ENCODE data around the gene CPNE4.
A peak's percentile ranks its signal among the peaks of the same experiment; 100 is the strongest.
"Not testable (repeated sequence)": the region's sequence is repeated elsewhere in the genome, so short reads cannot be mapped to it uniquely, and the experiment has no call there.

CPNE4 gene

DNA sequence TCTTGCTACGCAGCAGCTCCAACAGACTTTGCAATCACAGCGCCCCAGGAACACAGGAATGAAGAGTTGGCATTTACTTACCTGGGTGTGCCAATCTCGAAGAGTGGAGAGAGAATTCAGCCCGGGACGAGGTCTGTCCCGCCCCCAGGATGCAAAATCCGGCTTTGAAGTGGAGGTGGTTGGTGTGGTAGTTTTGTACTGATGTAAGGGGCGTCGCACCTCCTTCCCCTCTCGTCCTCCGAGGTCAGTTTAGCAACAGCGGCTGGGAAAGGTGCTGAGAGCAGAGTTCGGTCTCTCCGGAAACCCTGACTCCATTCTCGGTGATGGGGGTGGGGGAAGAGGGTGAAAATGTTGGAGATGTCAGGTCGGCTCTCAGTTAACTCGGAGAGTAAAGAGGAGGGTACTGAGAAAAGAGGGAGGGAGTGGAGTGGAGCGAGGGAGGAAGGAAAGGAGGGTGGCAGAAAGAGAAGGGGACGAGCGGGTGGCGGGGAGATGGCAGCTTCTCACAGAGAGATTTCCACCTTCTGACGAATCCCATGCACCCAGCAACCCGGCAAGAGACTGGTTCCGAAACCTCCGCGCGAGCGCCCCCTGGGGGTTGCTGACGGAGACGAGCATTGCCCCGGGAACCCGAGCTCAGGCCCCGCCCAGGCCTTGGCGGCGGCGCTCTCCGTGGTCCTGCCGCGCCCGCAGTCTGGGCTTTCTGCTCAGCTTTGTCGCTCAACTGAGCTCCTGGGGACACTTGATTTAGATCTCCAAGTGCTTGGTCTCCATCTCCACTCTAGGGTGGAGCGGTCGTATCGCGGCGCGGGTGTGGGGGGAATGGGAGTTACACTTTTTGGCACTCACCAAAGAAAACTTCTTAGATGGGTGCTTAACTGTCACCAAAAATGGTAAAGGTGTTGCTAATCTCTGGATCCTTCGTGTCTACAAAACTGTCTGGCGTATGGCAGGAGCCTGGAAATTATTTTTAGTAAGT lies at the start of gene CPNE4:
CPNE4 (minus strand) TSS at position 529 of the 979 bp plus-strand sequence.
- DNase-seq: peak; percentile 86 to 92

DNA sequence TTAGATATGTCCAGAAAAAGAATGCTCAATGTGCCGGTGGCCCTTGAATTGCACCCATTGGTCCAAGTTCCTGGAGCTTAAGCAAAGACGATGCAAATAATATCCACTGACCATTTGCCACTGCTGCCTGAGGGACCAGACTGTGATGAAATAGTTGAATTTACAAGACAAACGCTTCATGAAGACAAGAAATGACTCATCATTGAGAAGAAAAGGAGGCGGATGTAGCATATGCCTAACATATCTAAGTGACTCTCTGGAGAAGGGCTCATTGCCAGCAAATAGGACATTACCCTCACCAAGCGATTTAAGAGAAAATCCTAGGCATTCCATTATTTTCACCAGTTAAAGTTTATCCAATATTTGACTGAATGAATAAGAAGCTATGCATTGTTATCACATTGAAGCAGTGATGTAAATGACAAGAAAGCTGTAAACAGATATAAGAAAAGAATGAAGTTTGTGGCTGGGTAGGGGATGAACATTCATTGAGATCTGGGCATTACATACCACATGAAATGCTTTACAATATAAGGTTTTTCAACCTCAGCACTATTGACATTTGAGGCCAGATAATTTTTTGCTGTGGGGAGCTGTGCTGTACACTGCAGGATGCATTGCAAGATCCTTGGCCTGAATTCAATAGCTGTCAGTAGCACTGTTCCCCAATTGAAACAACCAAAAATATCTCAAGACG lies 48.9 kb upstream of the CPNE4 start:
- no peak for DNase-seq

DNA sequence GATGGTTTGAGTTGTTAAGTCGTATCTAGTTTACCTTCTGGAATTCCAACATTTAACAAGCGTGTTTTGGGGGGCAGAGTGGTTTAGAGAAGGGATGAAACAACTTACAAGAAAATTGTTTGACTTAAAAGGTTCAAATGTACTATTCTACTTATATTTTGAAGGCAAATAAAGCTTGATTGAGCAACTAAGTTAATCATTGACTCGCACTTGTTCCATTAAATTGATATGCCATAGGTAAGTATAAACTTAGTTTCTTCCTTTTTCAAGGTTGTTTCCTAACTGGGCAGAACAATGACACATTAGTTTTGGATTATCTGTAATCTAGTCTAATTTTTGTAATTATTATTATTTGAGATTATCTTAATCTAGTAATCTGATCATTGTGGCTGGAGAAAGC lies 48.3 kb upstream of the CPNE4 start:
- DNase-seq: no peak

DNA sequence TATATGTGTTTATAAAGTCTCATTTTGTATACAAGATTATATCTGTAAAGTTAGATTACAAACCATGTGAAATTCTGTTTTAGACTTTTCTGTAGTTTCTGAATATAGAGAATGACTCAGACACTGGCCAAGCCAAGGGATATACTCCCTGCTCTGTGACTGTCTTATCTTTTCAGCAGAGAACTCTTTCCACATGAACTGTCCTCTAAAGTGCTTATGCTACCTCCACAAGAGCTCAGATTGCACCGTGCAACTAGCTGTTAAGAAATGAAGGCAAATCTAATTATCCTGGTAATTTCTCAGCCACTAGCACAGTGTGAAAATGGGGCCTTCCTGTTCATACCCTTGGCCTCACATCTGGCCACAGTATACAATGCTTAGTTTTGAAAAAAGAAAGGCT lies 44.3 kb upstream of the CPNE4 start:
- DNase-seq: no peak

DNA sequence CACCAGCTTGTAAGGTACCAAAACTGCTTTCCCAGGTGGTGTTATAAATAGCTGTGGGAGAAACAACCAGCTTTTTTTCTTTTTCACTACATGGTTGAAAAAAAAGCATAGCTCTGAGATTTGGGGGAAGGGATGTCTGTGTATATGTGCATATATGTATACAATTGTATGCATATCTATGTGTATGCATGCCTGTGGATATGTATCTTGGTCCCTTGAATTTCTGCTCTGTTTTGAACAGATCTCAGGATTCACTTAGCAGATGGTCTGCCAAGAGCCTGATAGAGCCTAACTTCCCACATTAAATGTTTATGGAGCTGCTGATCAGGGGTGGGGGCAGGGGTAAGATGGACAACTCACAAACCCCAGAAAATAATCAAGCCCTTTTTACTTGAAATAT lies 39.0 kb upstream of the CPNE4 start:
- peak in 1 of 2 experiments; percentile 2 for DNase-seq

DNA sequence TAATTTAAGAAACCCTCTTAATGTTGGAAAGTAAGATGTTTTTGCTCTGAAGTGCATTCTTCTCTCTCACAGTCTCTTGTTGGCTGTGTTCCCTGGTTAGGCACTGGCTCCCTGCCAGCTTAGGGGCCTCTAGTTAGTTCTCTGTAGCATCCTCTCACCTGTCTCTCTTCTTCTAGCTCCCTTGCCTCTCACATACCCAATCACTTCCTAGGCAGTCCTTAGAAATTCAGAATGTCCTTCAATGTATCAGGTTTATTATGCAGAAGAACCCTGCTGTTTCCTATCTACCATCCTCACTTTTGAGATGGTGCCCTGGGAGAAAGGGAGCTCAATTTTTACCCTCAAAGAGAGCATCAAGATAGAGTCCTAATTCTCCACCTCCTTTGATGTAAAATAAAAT lies 36.2 kb upstream of the CPNE4 start:
- no peak for DNase-seq

DNA sequence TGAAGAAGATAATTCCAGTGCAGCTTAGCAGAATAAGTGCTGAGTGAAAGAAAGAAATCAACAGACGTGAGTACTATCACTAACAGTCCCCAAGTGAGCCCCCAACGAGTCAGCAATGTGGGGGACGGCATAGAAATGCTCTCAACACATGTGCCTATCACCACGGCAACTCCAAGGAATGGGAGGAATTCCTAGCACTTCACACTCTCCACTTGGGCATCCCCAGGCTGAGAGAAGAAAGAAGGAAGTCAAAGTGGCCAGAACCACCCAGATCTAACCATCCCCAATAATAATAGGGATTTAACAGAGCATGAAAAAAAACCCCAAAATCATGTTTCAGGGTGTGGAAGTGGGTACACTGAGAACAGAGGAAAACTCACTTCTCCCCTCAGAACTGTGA lies 29.3 kb upstream of the CPNE4 start:
- no peak for DNase-seq

DNA sequence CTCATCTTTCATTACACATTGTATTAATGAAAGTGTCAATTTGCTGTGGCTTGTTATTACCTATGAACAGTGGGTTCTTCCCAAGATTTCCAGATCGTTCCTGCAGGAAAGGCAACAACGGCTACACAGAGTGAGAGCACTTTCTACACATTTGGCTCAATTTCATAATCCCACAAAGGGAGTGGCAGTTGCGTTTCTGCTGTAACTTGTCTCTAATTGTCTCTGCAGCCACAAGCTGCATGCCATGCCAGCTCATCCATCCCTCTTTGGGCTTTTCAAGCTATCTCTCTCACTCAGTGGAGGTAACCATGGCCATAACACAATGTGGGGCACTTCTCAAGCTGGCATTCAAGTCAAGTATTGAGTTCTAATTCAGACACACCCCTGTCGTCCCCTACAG lies 27.7 kb upstream of the CPNE4 start:
- no peak for DNase-seq

DNA sequence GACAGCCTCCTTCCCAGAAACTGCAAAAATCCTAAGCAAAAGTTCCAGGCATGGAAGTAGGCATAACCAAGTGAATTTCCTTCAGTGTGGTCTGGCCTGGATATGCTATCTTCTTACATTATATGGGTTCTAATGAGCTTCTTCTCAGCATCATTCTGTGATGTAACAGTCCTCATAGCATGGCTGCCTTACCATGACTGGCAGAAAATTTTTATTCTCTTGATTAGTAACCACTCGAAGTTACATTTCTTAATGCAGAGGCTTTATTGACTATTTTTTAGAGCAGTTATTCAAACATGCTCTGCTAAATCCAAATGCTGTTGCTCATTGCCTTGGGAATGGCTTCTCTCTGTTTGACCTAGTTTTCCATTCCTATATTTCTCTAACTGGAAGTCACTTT lies 21.1 kb upstream of the CPNE4 start:
- no peak for DNase-seq

DNA sequence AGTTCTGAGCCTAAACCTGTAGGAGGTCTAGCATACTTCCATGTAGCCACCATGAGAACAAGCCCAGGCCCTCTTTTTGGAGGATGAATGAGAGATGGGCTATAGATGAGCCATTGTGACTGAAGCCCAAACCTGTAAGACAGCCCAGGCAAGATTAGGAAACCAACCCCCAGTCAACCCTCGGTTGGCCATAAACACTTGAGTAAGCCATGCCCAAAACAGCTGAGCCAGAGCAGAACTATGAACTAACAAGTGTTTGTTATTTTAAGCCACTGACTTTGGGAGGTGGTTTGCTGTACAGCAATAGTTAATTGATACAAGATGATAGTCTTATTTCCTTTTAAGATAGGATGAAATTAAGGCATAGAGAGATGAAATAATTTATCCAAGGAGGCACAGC lies 12.4 kb upstream of the CPNE4 start:
- DNase-seq: no peak

DNA sequence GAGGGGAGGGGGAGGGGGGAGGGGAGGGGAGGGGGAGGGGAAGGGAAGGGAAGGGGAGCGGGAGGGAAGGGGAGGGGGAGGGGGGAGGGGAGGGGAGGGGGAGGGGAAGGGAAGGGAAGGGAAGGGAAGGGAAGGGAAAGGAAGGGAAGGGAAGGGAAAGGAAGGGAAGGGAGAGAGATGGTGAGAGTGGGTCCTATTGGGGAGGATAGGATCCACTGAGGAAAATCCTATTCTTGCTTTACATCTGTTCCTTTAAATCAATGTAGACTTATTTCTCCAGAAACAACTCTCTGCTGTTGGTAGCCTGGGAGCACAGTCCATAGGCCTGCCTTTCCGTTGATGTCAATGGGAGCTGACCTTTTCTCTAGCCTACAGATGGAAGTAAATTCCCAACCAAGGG lies 10.1 kb upstream of the CPNE4 start:
- DNase-seq: not testable (repeated sequence)

DNA sequence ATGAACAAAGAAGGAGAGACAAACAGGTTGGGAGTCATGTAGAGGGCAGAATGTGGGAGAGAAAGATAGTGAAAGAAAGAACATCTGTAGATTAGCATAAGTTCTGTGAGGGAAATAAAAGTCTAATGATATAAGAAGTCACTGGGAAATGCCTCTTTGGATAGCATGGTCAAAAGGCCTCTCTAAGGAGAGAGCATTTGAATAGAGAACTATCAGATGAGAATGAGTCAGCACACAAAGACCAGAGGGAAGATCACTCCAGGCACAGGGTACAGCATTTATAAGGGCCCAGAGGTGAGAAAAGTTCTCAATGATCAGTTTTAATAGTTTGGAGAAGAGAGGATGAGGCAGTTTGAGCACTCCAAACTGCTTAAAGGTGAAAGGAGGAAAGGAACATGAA lies 7.9 kb upstream of the CPNE4 start:
- DNase-seq: no peak

DNA sequence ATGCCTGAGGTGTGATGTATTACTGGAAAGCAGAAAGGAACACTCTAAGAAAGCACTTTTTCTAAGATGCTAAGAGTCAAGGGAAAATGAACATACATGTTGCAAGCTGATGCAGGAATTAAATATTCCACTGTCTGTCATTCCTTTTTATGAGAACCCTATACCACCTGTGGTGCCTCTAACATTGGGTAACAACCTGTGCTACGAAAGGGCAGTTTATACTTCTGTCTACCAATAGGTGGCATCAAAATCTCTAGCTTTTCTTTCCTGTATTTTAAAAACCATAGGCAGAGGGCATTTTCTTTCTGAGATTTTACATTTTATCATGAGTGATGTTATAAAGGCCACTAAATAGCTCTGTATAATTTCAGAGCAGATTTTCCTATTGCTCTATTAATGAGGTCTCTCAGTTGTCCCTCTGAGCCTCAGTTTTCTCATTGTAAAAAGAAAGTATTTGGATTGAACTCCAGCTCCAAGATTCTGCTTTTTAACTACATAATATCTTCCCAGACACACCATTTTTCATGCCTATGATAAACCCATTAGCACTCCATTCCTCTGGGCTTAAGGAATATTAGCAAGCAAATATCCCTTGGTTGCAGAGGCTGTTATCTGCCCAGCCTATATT lies 3.5 kb upstream of the CPNE4 start:
- DNase-seq: peak; percentile 15 to 67

DNA sequence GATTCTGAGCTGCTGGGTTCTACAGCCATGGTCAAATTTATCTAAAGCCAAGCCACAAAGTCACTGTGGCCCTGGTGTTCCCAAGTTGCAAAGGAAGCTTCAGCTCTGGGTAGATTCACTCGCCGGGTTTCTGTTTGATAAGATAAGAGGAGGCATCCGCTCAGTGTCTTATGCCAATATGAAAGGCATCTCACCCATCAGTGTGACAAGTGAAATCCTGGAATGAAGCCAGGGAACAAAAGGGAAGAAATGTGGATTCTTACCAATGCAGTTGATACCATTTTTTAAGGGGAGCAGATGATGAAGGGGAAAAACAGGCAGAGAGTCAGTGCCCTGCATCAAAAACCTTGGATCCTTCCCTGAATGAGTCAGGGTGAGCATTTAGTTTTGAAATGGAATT lies 2.8 kb upstream of the CPNE4 start:
- DNase-seq: no peak

DNA sequence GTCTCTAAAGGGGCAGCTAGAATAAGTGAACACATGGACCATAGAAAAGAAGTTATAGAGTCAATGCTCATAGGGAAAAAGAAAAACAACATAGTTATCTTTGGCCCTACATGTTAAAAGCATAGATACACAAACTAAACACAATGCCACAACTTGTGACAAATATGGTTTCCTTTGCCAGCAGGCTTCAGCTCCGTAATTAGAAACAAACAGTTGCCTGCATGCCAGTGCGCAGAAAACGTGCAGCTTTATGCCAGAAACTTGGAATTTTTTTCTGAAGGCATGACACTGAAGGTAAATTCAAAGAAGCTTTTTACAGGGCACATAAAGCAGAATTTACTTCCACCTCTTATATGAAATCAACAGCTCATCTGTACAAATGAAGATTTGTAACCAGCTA lies 2.2 kb upstream of the CPNE4 start:
- no peak for DNase-seq

DNA sequence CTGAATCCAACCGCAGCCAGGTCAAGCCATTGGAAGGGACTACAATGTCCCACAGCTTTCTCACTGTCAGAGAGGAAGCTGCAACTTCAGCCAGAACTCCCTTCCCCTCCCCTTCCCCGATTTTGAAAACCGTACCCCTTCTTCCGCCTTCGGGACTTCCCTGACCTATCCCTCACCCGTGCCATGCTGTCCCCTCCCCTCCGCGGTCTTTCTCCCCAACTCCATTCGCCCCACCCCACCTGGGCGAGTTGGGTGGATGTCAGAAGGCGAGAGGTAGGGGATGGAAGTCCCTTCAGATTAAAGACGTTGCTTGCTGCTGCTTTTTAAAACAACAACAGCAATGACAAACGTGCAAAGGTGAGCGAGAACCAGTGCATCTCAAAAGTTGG lies 723 bp downstream of the CPNE4 start:
- no peak for DNase-seq

DNA sequence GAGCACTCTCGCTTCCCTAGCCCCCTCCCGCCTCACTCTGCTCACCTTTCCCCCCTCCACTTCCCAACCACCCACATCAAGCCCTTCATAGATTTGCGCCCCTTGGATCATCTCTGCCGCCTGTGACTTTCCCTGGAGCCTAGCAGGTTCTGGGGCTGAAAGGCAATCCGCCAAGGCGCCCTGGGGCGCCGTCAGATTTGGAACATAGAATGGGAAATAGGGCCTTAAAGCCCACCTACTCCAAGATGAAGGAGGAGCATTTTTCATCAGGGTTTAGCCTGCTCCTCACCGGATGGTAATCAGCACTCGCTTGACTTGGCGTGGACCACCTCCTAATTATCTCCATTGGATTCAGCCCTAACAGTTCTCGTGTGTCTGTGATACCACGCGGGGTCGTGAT lies 1.3 kb downstream of the CPNE4 start:
- no peak for DNase-seq

DNA sequence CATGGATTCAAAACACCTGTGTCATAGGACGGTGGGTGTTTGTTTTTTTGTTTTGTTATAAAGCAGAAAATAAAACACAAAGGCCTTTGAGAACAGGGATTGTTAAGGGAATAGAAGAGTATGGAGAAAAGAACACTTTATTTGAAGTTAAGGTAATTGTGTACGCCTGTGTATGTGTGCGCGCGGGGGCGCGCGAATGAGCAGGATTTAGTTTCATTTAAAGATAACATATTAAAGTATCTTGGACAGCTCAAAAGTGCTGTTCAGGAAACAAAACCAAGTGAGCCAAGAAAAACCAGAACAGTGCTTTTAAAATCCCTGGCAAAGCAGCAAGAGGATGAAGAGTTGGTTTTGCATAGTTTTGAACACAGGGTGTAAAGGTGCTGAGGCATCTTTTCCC lies 1.9 kb downstream of the CPNE4 start:
- no peak for DNase-seq

DNA sequence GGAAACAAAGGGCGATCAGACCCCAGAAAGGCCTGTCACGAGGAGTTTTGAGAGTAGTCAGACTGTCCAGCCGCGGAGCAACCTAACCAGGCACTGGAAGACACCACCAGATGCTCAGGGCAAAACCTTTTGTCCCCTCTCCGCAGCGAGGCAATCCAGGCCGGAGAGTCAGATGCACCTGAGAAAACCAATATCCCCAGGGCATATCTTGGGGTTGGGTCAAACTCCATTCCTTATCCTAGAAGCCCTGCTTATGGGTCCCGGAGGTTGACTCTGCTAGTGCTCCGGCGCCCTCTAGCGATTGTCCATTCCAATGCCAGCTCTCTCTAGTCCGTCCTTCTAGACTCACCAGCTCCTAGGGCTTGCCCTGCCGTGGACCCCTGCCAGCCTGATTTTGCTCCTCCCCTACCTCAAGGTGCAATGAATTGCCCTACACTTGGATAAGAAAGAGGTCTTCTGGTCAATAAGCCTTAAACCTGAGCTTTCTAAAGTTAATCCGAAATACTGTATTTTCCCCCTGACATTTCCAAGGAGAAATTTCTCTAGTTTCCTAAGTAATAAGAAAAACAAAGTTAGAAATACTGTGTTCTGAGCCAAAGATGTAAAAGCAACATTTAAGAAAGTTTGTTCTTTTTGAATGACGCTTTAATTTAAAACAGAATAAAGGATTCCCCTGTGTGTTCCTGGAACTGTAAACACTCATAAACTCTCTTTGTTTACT lies 5.5 kb downstream of the CPNE4 start:
- DNase-seq: peak; percentile 89 to 92

DNA sequence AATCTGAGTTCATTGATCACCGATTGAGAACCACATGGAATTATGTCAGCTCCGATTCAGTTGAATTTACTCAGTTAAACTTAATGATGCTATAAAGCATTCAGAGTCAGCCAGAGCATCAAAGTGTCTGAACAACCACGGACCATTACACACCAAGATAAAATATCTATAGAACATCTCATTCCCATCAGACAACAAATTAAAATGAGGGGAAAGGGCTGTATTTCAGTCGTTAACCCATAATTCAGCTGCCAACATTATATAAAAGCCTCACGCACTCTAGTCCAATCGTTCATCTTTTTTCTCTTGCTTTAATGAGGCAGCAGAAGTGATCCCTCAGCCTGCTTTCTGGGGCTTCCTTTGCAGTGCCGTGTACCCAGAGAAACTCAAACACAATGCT lies 11.9 kb downstream of the CPNE4 start:
- no peak for DNase-seq

DNA sequence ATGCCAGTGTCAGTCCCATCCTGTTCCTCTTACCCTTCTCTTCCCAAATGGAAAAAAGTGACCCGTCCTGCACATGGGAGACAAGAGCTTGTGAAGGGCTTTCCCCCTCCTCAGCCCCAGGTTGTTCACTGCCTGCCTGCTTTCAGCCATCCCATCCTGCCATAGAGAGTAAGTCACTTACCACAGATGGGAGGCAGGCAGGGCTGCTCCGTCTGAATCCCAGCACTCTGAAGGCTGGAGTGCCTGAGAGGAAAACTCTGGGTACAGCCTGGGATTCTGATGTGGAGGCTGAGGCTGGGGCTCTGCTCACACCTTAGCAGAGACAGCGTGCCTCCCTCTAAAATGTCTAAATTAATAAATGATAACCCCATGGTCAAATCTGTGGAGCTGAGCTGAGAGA lies 14.8 kb downstream of the CPNE4 start:
- no peak for DNase-seq

DNA sequence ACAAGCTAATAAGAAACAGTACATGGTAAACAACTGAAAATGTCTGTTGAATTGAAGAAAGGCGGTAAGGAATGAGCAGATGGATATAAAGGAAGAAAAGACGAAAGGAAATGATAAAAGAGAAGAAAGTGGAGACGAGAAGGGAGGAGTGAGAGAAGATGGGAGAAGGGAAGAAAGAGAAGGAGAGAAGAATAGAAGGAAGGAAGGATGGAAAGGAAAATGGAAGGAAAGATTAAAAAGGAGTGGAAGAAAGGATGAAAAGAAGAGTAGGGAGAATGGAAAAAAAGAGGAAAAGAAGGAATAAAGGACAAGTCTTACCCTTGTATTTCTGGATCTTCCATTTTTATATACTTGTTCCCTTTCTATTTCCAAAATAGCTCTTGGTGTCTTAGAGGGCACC lies 17.7 kb downstream of the CPNE4 start:
- no peak for DNase-seq

All from NCI-H524 (cell line).